Panc1 (cell line): ENCODE data around the gene CBR4. TPM values are rescaled to one million over a fixed set of nuclear protein-coding genes. Genes with fewer than 3 reads are reported as not detected.

Source experiments
- ATAC-seq: fragments of 200-7000 bp; cut with Tn5 transposase; 2 replicates; pipeline ENCODE4 v1.9.1; 2020; ENCODE audit warnings: mild to moderate bottlenecking, moderate library complexity
- BruUV-seq: library from RNA; stranded (reverse); fragments of 400-500 nt; replicated peaks from 2 replicates; lab custom pipeline; 2021; lab: Mats Ljungman, UMichigan
- CTCF ChIA-PET: fragments of 300-600 bp; sonication (Branson Sonifier 250); formaldehyde crosslinking; loops from one replicate; lab custom pipeline; 2022; ENCODE audit warnings: antibody characterized with exemption; lab: Charles Lee
- POLR2A ChIA-PET: fragments of 300-600 bp; sonication (Branson Sonifier 250); formaldehyde crosslinking; loops from one replicate; lab custom pipeline; 2022; ENCODE audit warnings: antibody characterized with exemption; lab: Charles Lee
- DNase-seq: peaks from one replicate; pipeline ENCODE4 v3.0.0-alpha.2; 2010; ENCODE audit warnings: low read depth, low spot score
- H3K27ac ChIP-seq: 2 replicates; pipeline ENCODE4 v1.5.1; 2011; ENCODE audit warnings: mild to moderate bottlenecking, low read length, inconsistent platforms
- H3K27me3 ChIP-seq: fragments of 200-500 bp; sonication (Bioruptor generic); 2 replicates; pipeline ENCODE4 v1.6.0; 2014; ENCODE audit warnings: low read length, inconsistent platforms; ENCODE audit not compliant: control insufficient read depth, insufficient read depth
- H3K36me3 ChIP-seq: fragments of 200-500 bp; sonication (Bioruptor generic); 2 replicates; pipeline ENCODE4 v1.5.1; 2014; ENCODE audit warnings: inconsistent platforms, mild to moderate bottlenecking, low read length, moderate library complexity; ENCODE audit not compliant: control insufficient read depth, insufficient read depth
- H3K4me1 ChIP-seq: 2 replicates; pipeline ENCODE4 v1.5.1; 2011; ENCODE audit warnings: inconsistent platforms, mild to moderate bottlenecking, low read length, moderate library complexity; ENCODE audit not compliant: control insufficient read depth, insufficient read depth
- H3K4me3 ChIP-seq, 2 experiments: 2 replicates each; pipeline ENCODE4 v1.5.1; 2011 to 2012; ENCODE audit warnings: low read depth in 2 of 2, low read length in 2 of 2, mild to moderate bottlenecking in 2 of 2, inconsistent platforms in 1 of 2, moderate library complexity in 1 of 2
- H3K9me3 ChIP-seq: fragments of 200-500 bp; sonication (Bioruptor generic); 2 replicates; pipeline ENCODE4 v1.5.1; 2014; ENCODE audit warnings: low read depth, mild to moderate bottlenecking, inconsistent platforms, low read length, moderate library complexity; ENCODE audit not compliant: control insufficient read depth, insufficient read depth
- CTCF ChIP-seq: fragments of 450-650 bp; IDR thresholded peaks from 2 replicates; pipeline ENCODE4 v1.5.1; 2017; ENCODE audit warnings: mild to moderate bottlenecking
- POLR2AphosphoS5 ChIP-seq: IDR thresholded peaks from 2 replicates; pipeline ENCODE4 v1.6.1; 2012; ENCODE audit warnings: mild to moderate bottlenecking, low read depth, low read length, moderate library complexity
- REST ChIP-seq, 2 experiments: IDR thresholded peaks; 2 replicates each; pipeline ENCODE4 v1.6.1; 2011 to 2012; ENCODE audit warnings: low read depth in 2 of 2, control low read depth in 1 of 2, low read length in 1 of 2, mild to moderate bottlenecking in 1 of 2, moderate library complexity in 1 of 2; ENCODE audit not compliant: insufficient read depth in 1 of 2
- SIN3A ChIP-seq: IDR thresholded peaks from 2 replicates; pipeline ENCODE4 v1.6.1; 2012; ENCODE audit warnings: low read depth, mild to moderate bottlenecking, low read length, moderate library complexity, borderline replicate concordance; ENCODE audit not compliant: insufficient read depth
- TCF7L2 ChIP-seq: IDR thresholded peaks from 2 replicates; pipeline ENCODE4 v1.6.1; 2011; ENCODE audit warnings: mild to moderate bottlenecking, low read depth, low read length, inconsistent platforms
- in situ Hi-C: cut with HindIII; loops from 2 replicates; pipeline ENCODE4 v1.10.0; 2016; ENCODE audit warnings: low sequenced_read_pairs, low pct_unique_long_range_greater_than_20kb
- intact Hi-C: fragments of 100-400 bp; cut with micrococcal nuclease; formaldehyde crosslinking; loops from one replicate; pipeline ENCODE4 v1.10.0; 2022; ENCODE audit not compliant: unreplicated experiment
- total RNA-seq: library from RNA; stranded (reverse); gene quantifications from one replicate; pipeline ENCODE4 v1.2.1, GENCODE V29; 2021; ENCODE audit not compliant: unreplicated experiment

CBR4 gene
- total RNA-seq, 1 experiment from 2014 or later, result 13.5 TPM

- ChIA-PET POLR2A (no interaction called here), CTCF (no interaction called here)
- Histone ChIP-seq H3K4me1 (no peaks in the 10 kb centered on the region), H3K27me3 (no peaks in the 10 kb centered on the region), H3K4me3 (no peak overlapping the region), H3K27ac (no peak overlapping the region), H3K36me3 (no peaks in the 10 kb centered on the region), H3K9me3 (no peaks in the 10 kb centered on the region)
- no TSS peak for BruUV-seq
- in situ Hi-C loops (no loop called here), intact Hi-C loops (no loop called here)
- DNase-seq, result no peak
- TF ChIP-seq SIN3A (no peak), REST (IDR thresholded peaks at IDR 0.05; ENCODE audit: insufficient read depth in 1 of 2, low read depth in 2 of 2, low read length in 1 of 2) (no peak), TCF7L2 (no peak), POLR2AphosphoS5 (no peak), CTCF (no peak)
- no peak for ATAC-seq
Measured at GRCh38 chr4:169052594-169052945, 42.5 kb upstream of the CBR4 start.

- ATAC-seq (no peak), DNase-seq (no peak)
- H3K27me3 ChIP-seq, result no peaks in the 10 kb centered on the region
- no peak for TF ChIP-seq SIN3A
- in situ Hi-C loops (no loop called here), intact Hi-C loops (no loop called here)
- no peaks in the 10 kb centered on the region for H3K4me1 ChIP-seq
- H3K4me3 ChIP-seq, result no peak overlapping the region
- no peaks in the 10 kb centered on the region for H3K9me3 ChIP-seq
- H3K36me3 ChIP-seq, result no peaks in the 10 kb centered on the region
- ChIA-PET CTCF (no interaction called here), POLR2A (no interaction called here)
- no peak overlapping the region for H3K27ac ChIP-seq
- no TSS peak for BruUV-seq
Measured at GRCh38 chr4:169051761-169052593, 41.9 kb upstream of the CBR4 start.
